Renal pelvis (tissue), 4 donors: ENCODE data around the gene ZNF669. TPM values are rescaled to one million over a fixed set of nuclear protein-coding genes. Genes with fewer than 3 reads are reported as not detected.
A peak's percentile ranks its signal among the peaks of the same experiment; 100 is the strongest.

Experiments
- DNase-seq: peaks from one replicate; pipeline ENCODE4 v3.0.0-alpha.2; 2013
- polyA plus RNA-seq, 3 donors: library from polyadenylated mRNA; unstranded; fragments of 120-200 nt; gene quantifications; one replicate each; pipeline ENCODE4 v1.2.1, GENCODE V29; 2013; ENCODE audit not compliant: insufficient read length in 3 of 3

Gene ZNF669
- polyA plus RNA-seq, 3 donors, result 10.9 to 14.1 (median 11.4) TPM

GRCh38 chr1:247113094-247113497 is 8.9 kb upstream of the ZNF669 start:
- no peak for DNase-seq

GRCh38 chr1:247112479-247112781 is 8.3 kb upstream of the ZNF669 start:
- peak; percentile 12 for DNase-seq

GRCh38 chr1:247111700-247112478 is 7.7 kb upstream of the ZNF669 start:
- peak; percentile 51 for DNase-seq

GRCh38 chr1:247111259-247111699 is 7.1 kb upstream of the ZNF669 start:
- peak; percentile 40 for DNase-seq

GRCh38 chr1:247110627-247111258 is 6.6 kb upstream of the ZNF669 start:
- DNase-seq, result peak; percentile 24

GRCh38 chr1:247107694-247108093 is 3.5 kb upstream of the ZNF669 start:
- no peak for DNase-seq

- DNase-seq, result no peak
Measured at GRCh38 chr1:247105966-247106365, 1.8 kb upstream of the ZNF669 start.

- DNase-seq, result no peak
Measured at GRCh38 chr1:247104965-247105364, 809 bp upstream of the ZNF669 start.

GRCh38 chr1:247102381-247102780 is 1.8 kb downstream of the ZNF669 start:
- DNase-seq, result no peak

GRCh38 chr1:247100676-247101279 is 3.4 kb downstream of the ZNF669 start:
- no peak for DNase-seq

- DNase-seq, result no peak
Measured at GRCh38 chr1:247096958-247097357, 7.2 kb downstream of the ZNF669 start.

- DNase-seq, result no peak
Measured at GRCh38 chr1:247096544-247096943, 7.6 kb downstream of the ZNF669 start.

GRCh38 chr1:247096112-247096511 is 8.0 kb downstream of the ZNF669 start:
- DNase-seq, result no peak

- DNase-seq, result no peak
Measured at GRCh38 chr1:247090455-247090854, 13.7 kb downstream of the ZNF669 start.

GRCh38 chr1:247089616-247090375 is 14.4 kb downstream of the ZNF669 start:
- no peak for DNase-seq

- no peak for DNase-seq
Measured at GRCh38 chr1:247088967-247089366, 15.2 kb downstream of the ZNF669 start.

GRCh38 chr1:247087256-247087655 is 16.9 kb downstream of the ZNF669 start:
- DNase-seq, result no peak

- no peak for DNase-seq
Measured at GRCh38 chr1:247085310-247085709, 18.8 kb downstream of the ZNF669 start.

- DNase-seq, result no peak
Measured at GRCh38 chr1:247084771-247085170, 19.4 kb downstream of the ZNF669 start.

GRCh38 chr1:247079141-247079874 is 24.8 kb downstream of the ZNF669 start:
- DNase-seq, result peak; percentile 4

GRCh38 chr1:247078258-247079140 is 25.7 kb downstream of the ZNF669 start, which contains the start of gene ZNF670:
TSS of gene ZNF670 (minus strand) at chr1:247078811. CDS start at chr1:247078596, 215 bp downstream.
- DNase-seq, result peak; percentile 96
